HEK293T (cell line): ENCODE measurements around the gene STON2.

ENCODE experiments used
- CTCF ChIA-PET: fragments of 350-600 bp; formaldehyde crosslinking; extraction: SDS; loops from one replicate; lab custom pipeline; 2021; ENCODE audit warnings: antibody characterized with exemption, inconsistent platforms; lab: Yijun Ruan, JAX
- POLR2A ChIA-PET: fragments of 350-600 bp; formaldehyde crosslinking; extraction: SDS; loops from one replicate; lab custom pipeline; 2020; ENCODE audit warnings: antibody characterized with exemption, inconsistent platforms; lab: Yijun Ruan, JAX
- DNase-seq: peaks from one replicate; pipeline ENCODE4 v3.0.0; 2012; ENCODE audit warnings: mixed read lengths; ENCODE audit errors: extremely low spot score
- ARNT ChIP-seq: fragments of 450-650 bp; IDR thresholded peaks from 2 replicates; pipeline ENCODE4 v1.6.1; 2017; ENCODE audit warnings: mild to moderate bottlenecking
- BHLHE40 ChIP-seq: fragments of 450-650 bp; IDR thresholded peaks from 2 replicates; pipeline ENCODE4 v1.6.1; 2016; ENCODE audit warnings: mild to moderate bottlenecking, moderate library complexity, borderline replicate concordance
- CTBP1 ChIP-seq: fragments of 450-650 bp; IDR thresholded peaks from 2 replicates; pipeline ENCODE4 v1.6.1; 2016; ENCODE audit warnings: borderline replicate concordance
- ELF4 ChIP-seq: fragments of 450-650 bp; IDR thresholded peaks from 2 replicates; pipeline ENCODE4 v1.6.1; 2017; ENCODE audit warnings: antibody characterized with exemption
- FOXA1 ChIP-seq: fragments of 450-650 bp; IDR thresholded peaks from 2 replicates; pipeline ENCODE4 v1.6.1; 2016; ENCODE audit warnings: mild to moderate bottlenecking
- FOXK2 ChIP-seq: fragments of 450-650 bp; IDR thresholded peaks from 2 replicates; pipeline ENCODE4 v1.6.1; 2016; ENCODE audit warnings: mild to moderate bottlenecking
- FOXM1 ChIP-seq: fragments of 450-650 bp; IDR thresholded peaks from 2 replicates; pipeline ENCODE4 v1.6.1; 2017; ENCODE audit warnings: mild to moderate bottlenecking, borderline replicate concordance
- HDGF ChIP-seq: fragments of 450-650 bp; IDR thresholded peaks from 2 replicates; pipeline ENCODE4 v1.6.1; 2017; ENCODE audit warnings: antibody characterized with exemption, borderline replicate concordance
- L3MBTL2 ChIP-seq: fragments of 450-650 bp; conservative IDR thresholded peaks from 2 replicates; pipeline ENCODE4 v1.6.1; 2016; ENCODE audit warnings: mild to moderate bottlenecking
- LEF1 ChIP-seq: fragments of 450-650 bp; IDR thresholded peaks from 2 replicates; pipeline ENCODE4 v1.6.1; 2017; ENCODE audit warnings: mild to moderate bottlenecking, borderline replicate concordance
- NFRKB ChIP-seq: fragments of 450-650 bp; IDR thresholded peaks from 2 replicates; pipeline ENCODE4 v1.6.1; 2016; ENCODE audit warnings: mild to moderate bottlenecking, moderate library complexity
- PKNOX1 ChIP-seq: fragments of 450-650 bp; IDR thresholded peaks from 2 replicates; pipeline ENCODE4 v1.6.1; 2016
- SP1 ChIP-seq: fragments of 450-650 bp; IDR thresholded peaks from 2 replicates; pipeline ENCODE4 v1.6.1; 2017
- SUZ12 ChIP-seq: fragments of 450-650 bp; IDR thresholded peaks from 2 replicates; pipeline ENCODE4 v1.6.1; 2016; ENCODE audit warnings: mild to moderate bottlenecking
- TARDBP ChIP-seq: fragments of 450-650 bp; IDR thresholded peaks from 2 replicates; pipeline ENCODE4 v1.6.1; 2016
- ZNF384 ChIP-seq: fragments of 450-650 bp; IDR thresholded peaks from 2 replicates; pipeline ENCODE4 v1.6.1; 2016

The STON2 gene

GRCh38 chr14:81367563-81367962, 32.6 kb downstream of the STON2 start:
- ChIA-PET CTCF (no interaction called here), POLR2A (no interaction called here)
- DNase-seq, result no peak
- TF ChIP-seq SP1 (no peak), FOXM1 (no peak), PKNOX1 (no peak), NFRKB (no peak), FOXK2 (no peak), ARNT (no peak), CTBP1 (no peak), ZNF384 (no peak), ELF4 (no peak), FOXA1 (no peak)

GRCh38 chr14:81366884-81367283, 33.2 kb downstream of the STON2 start:
- ChIA-PET POLR2A (no interaction called here), CTCF (no interaction called here)
- TF ChIP-seq LEF1 (no peak), TARDBP (no peak), ARNT (no peak), BHLHE40 (no peak), FOXA1 (no peak), FOXK2 (no peak), FOXM1 (no peak), NFRKB (no peak)
- no peak for DNase-seq

- DNase-seq, result no peak
- POLR2A ChIA-PET, result no interaction called here
- TF ChIP-seq BHLHE40 (no peak), ARNT (no peak), FOXM1 (no peak), PKNOX1 (no peak)
- CTCF ChIA-PET, result interaction anchor here (0.5 kb wide), 1 partner anchor 29 kb away, joined by 4 read pairs; no protein-coding TSS in a partner anchor
These were observed 33.9 kb downstream of the STON2 start for GRCh38 chr14:81366214-81366613.

- CTCF ChIA-PET, result no interaction called here
- POLR2A ChIA-PET, result no interaction called here
These were observed 36.3 kb downstream of the STON2 start for GRCh38 chr14:81363746-81364378.

GRCh38 chr14:81353691-81354323, 46.3 kb downstream of the STON2 start:
- no peak for DNase-seq
- POLR2A ChIA-PET, result no interaction called here
- CTCF ChIA-PET, result no interaction called here
- TF ChIP-seq ELF4 (no peak), L3MBTL2 (no peak), LEF1 (no peak), FOXK2 (no peak), NFRKB (no peak), CTBP1 (no peak), SP1 (no peak), HDGF (no peak)

More at GRCh38 chr14:81363746-81364378, 36.3 kb downstream of the STON2 start:
- no peak for TF ChIP-seq TARDBP
- no peak for TF ChIP-seq FOXM1
- TF ChIP-seq SUZ12, result no peak
- no peak for TF ChIP-seq NFRKB
- no peak for TF ChIP-seq CTBP1
- no peak for TF ChIP-seq ZNF384
- no peak for TF ChIP-seq L3MBTL2
- TF ChIP-seq BHLHE40, result no peak
- TF ChIP-seq LEF1, result no peak
- TF ChIP-seq FOXA1, result no peak
- no peak for TF ChIP-seq SP1
- no peak for TF ChIP-seq HDGF
- no peak for TF ChIP-seq ARNT
- no peak for TF ChIP-seq ELF4
- TF ChIP-seq FOXK2, result no peak
- TF ChIP-seq PKNOX1, result no peak
- DNase-seq, result no peak

GRCh38 chr14:81352413-81352812, 47.7 kb downstream of the STON2 start:
- ChIA-PET POLR2A (no interaction called here), CTCF (no interaction called here)
- no peak for DNase-seq
- TF ChIP-seq BHLHE40 (no peak), ELF4 (no peak), FOXM1 (no peak), SP1 (no peak), SUZ12 (no peak), ZNF384 (no peak), FOXA1 (no peak), FOXK2 (no peak), HDGF (no peak), TARDBP (no peak)
